WTC11 (cell line): ENCODE measurements around the gene WDR46. TPM values are rescaled to one million over a fixed set of nuclear protein-coding genes. Genes with fewer than 3 reads are reported as not detected.
A peak's percentile ranks its signal among the peaks of the same experiment; 100 is the strongest.

Experiments used
- ATAC-seq: fragments of 200-7000 bp; cut with Tn5 transposase; 2 replicates; pipeline ENCODE4 v1.10.0; 2021; ENCODE audit warnings: mild to moderate bottlenecking, moderate library complexity
- CTCF ChIA-PET: fragments of 300-600 bp; sonication (Branson Sonifier 250); formaldehyde crosslinking; loops from one replicate; lab custom pipeline; 2021; ENCODE audit warnings: antibody characterized with exemption; lab: Charles Lee
- POLR2A ChIA-PET: fragments of 350-600 bp; sonication (Branson Sonifier 250); formaldehyde crosslinking; loops from one replicate; lab custom pipeline; 2021; ENCODE audit warnings: antibody characterized with exemption; lab: Charles Lee
- DNase-seq: peaks from one replicate; pipeline ENCODE4 v3.0.0; 2021; ENCODE audit warnings: low spot score
- H3K27ac Mint-ChIP-seq: 2 replicates; pipeline ENCODE4 v1.8.0; 2021; ENCODE audit warnings: mixed read lengths
- H3K27me3 Mint-ChIP-seq: 2 replicates; pipeline ENCODE4 v1.8.0; 2021; ENCODE audit warnings: low read depth, mild to moderate bottlenecking, moderate library complexity, mixed read lengths
- H3K36me3 Mint-ChIP-seq: 2 replicates; pipeline ENCODE4 v1.8.0; 2021; ENCODE audit warnings: mixed read lengths
- H3K4me1 Mint-ChIP-seq: 2 replicates; pipeline ENCODE4 v1.8.0; 2022; ENCODE audit warnings: mixed read lengths
- H3K4me3 Mint-ChIP-seq: 2 replicates; pipeline ENCODE4 v1.8.0; 2021; ENCODE audit warnings: mild to moderate bottlenecking, moderate library complexity, mixed read lengths
- H3K9me3 Mint-ChIP-seq: 2 replicates; pipeline ENCODE4 v1.8.0; 2021; ENCODE audit warnings: mixed read lengths
- CBFB ChIP-seq: sonication (generic); formaldehyde crosslinking; IDR thresholded peaks from 2 replicates; pipeline ENCODE4 v1.8.1; 2022; ENCODE audit warnings: mild to moderate bottlenecking, low read depth, missing genetic modification reagents
- CREM ChIP-seq: sonication (generic); formaldehyde crosslinking; IDR thresholded peaks from 2 replicates; pipeline ENCODE4 v1.8.1; 2022; ENCODE audit warnings: mild to moderate bottlenecking, missing genetic modification reagents, moderate library complexity
- EMX1 ChIP-seq: fragments of 250-450 bp; sonication (Bioruptor Pico); IDR thresholded peaks from 2 replicates; pipeline ENCODE4 v1.8.0; 2021; ENCODE audit warnings: mild to moderate bottlenecking
- ESRRA ChIP-seq: sonication (generic); formaldehyde crosslinking; IDR thresholded peaks from 2 replicates; pipeline ENCODE4 v1.8.1; 2022; ENCODE audit warnings: mild to moderate bottlenecking, missing genetic modification reagents, borderline replicate concordance
- MYBL2 ChIP-seq: sonication (generic); formaldehyde crosslinking; IDR thresholded peaks from 2 replicates; pipeline ENCODE4 v1.8.1; 2023; ENCODE audit warnings: mild to moderate bottlenecking, moderate library complexity, missing genetic modification reagents
- NFE2L1 ChIP-seq: sonication (generic); formaldehyde crosslinking; IDR thresholded peaks from 2 replicates; pipeline ENCODE4 v1.8.1; 2023; ENCODE audit warnings: missing genetic modification reagents
- NFYB ChIP-seq: sonication (generic); formaldehyde crosslinking; conservative IDR thresholded peaks from 2 replicates; pipeline ENCODE4 v1.8.0; 2022; ENCODE audit warnings: low read depth, missing genetic modification reagents
- NR2C2 ChIP-seq: sonication (generic); formaldehyde crosslinking; IDR thresholded peaks from 2 replicates; pipeline ENCODE4 v1.8.0; 2022; ENCODE audit warnings: mild to moderate bottlenecking, missing genetic modification reagents
- NR3C1 ChIP-seq: sonication (generic); formaldehyde crosslinking; conservative IDR thresholded peaks from 2 replicates; pipeline ENCODE4 v1.8.1; 2023; ENCODE audit warnings: low read depth, mild to moderate bottlenecking, missing genetic modification reagents
- SMAD4 ChIP-seq: sonication (generic); formaldehyde crosslinking; IDR thresholded peaks from 2 replicates; pipeline ENCODE4 v1.8.0; 2022; ENCODE audit warnings: mild to moderate bottlenecking, missing genetic modification reagents
- TEAD4 ChIP-seq: sonication (generic); formaldehyde crosslinking; IDR thresholded peaks from 2 replicates; pipeline ENCODE4 v1.8.0; 2022; ENCODE audit warnings: mild to moderate bottlenecking, missing genetic modification reagents
- ZNF121 ChIP-seq: sonication (generic); formaldehyde crosslinking; IDR thresholded peaks from 2 replicates; pipeline ENCODE4 v1.8.0; 2023; ENCODE audit warnings: missing genetic modification reagents
- ZNF138 ChIP-seq: sonication (generic); formaldehyde crosslinking; conservative IDR thresholded peaks from 2 replicates; pipeline ENCODE4 v1.8.1; 2022; ENCODE audit warnings: mild to moderate bottlenecking, moderate library complexity, missing genetic modification reagents
- ZNF416 ChIP-seq: fragments of 250-450 bp; sonication (Bioruptor Pico); IDR thresholded peaks from 2 replicates; pipeline ENCODE4 v1.9.0; 2021; ENCODE audit warnings: mild to moderate bottlenecking, inconsistent platforms
- total RNA-seq: library from RNA; stranded (reverse); gene quantifications from 3 replicates; pipeline ENCODE4 v1.2.3, GENCODE V29; 2021
- TF ChIP-seq, protein P1 (sequence below): fragments of 250-450 bp; sonication (Bioruptor Pico); conservative IDR thresholded peaks from 2 replicates; pipeline ENCODE4 v1.9.0; 2021; ENCODE audit warnings: mild to moderate bottlenecking
- TF ChIP-seq, protein P2 (sequence below): sonication (generic); formaldehyde crosslinking; IDR thresholded peaks from 2 replicates; pipeline ENCODE4 v1.8.0; 2022; ENCODE audit warnings: mild to moderate bottlenecking, missing genetic modification reagents
- TF ChIP-seq, protein P3 (sequence below): sonication (generic); formaldehyde crosslinking; IDR thresholded peaks from 2 replicates; pipeline ENCODE4 v1.8.1; 2023; ENCODE audit warnings: mild to moderate bottlenecking, missing genetic modification reagents, moderate library complexity
- TF ChIP-seq, protein P4 (sequence below): sonication (generic); formaldehyde crosslinking; IDR thresholded peaks from 2 replicates; pipeline ENCODE4 v1.8.1; 2023; ENCODE audit warnings: mild to moderate bottlenecking, missing genetic modification reagents, moderate library complexity
- TF ChIP-seq, protein P5 (sequence below): sonication (generic); formaldehyde crosslinking; IDR thresholded peaks from 2 replicates; pipeline ENCODE4 v1.8.0; 2022; ENCODE audit warnings: mild to moderate bottlenecking, missing genetic modification reagents
- TF ChIP-seq, protein P6 (sequence below): sonication (generic); formaldehyde crosslinking; IDR thresholded peaks from 2 replicates; pipeline ENCODE4 v1.8.1; 2022; ENCODE audit warnings: mild to moderate bottlenecking, moderate library complexity, missing genetic modification reagents
- TF ChIP-seq, protein P7 (sequence below): sonication (generic); formaldehyde crosslinking; IDR thresholded peaks from 2 replicates; pipeline ENCODE4 v1.8.1; 2023; ENCODE audit warnings: mild to moderate bottlenecking, missing genetic modification reagents, borderline replicate concordance

WDR46 gene
- total RNA-seq, 1 experiment from 2014 or later = 94.5 TPM

DNA sequence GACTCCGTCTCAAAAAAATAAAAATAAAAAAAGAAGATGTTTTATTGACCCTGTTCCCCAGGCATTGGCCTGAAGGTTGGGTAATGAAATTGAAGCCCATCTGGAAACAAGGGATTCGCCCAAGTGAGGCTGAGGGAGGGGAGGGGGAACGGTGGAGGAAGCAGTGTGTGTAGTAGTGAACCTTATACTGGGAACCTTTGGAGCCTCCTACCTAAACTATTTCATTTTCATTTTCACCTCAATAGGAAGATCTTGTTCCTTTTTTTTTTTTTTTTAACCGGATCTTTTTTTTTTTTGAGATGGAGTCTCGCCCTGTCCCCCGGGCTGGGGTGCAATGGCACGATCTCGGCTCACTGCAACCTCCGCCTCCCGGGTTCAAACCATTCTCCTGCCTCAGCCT lies 41.7 kb upstream of the WDR46 start:
- no peak for DNase-seq
- Mint-ChIP-seq H3K27me3 (peaks cover 3% of the 10 kb centered on the region; the same call in 1 of the 2 replicates), H3K27ac (no peak overlapping the region)
- POLR2A ChIA-PET = no interaction called here
- TF ChIP-seq ESRRA (no peak), ZNF121 (CRISPR knock-in tag) (no peak), SMAD4 (CRISPR knock-in tag) (no peak), ZNF138 (CRISPR knock-in tag) (no peak), EMX1 (CRISPR knock-in tag) (no peak)
- TF ChIP-seq, protein P1, sequence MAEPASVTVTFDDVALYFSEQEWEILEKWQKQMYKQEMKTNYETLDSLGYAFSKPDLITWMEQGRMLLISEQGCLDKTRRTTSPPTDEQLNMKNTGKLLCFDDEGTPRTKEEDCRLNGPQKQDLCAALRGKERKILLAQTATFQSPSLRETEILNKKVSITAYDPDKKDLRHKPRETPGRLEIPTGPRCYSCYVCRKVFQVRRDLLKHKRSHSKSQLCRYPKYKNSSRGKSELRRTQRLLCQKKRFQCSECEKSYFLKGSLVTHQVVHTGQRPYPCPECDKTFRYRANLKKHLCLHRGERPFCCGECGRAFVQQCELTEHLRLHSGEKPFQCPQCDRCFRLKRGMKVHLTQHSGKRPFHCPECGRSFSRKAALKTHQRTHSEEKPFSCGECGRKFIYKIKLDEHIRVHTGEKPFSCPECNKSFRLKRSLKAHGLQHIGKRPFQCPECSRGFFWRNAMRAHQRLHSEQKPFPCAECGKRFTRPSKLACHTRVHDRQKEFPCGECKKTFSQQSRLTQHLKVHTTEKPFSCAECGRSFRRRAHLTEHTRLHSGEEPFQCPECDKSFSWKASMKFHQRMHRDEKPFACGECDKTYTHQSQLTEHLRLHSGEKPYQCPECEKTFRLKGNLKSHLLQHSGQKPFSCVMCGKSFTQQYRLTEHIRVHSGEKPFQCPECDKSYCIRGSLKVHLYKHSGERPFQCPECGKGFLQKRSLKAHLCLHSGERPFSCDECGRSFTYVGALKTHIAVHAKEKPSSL (CRISPR knock-in tag) = no peak
- TF ChIP-seq, protein P2, sequence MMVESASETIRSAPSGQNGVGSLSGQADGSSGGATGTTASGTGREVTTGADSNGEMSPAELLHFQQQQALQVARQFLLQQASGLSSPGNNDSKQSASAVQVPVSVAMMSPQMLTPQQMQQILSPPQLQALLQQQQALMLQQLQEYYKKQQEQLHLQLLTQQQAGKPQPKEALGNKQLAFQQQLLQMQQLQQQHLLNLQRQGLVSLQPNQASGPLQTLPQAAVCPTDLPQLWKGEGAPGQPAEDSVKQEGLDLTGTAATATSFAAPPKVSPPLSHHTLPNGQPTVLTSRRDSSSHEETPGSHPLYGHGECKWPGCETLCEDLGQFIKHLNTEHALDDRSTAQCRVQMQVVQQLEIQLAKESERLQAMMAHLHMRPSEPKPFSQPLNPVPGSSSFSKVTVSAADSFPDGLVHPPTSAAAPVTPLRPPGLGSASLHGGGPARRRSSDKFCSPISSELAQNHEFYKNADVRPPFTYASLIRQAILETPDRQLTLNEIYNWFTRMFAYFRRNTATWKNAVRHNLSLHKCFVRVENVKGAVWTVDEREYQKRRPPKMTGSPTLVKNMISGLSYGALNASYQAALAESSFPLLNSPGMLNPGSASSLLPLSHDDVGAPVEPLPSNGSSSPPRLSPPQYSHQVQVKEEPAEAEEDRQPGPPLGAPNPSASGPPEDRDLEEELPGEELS (CRISPR knock-in tag) = no peak
- TF ChIP-seq, protein P3, sequence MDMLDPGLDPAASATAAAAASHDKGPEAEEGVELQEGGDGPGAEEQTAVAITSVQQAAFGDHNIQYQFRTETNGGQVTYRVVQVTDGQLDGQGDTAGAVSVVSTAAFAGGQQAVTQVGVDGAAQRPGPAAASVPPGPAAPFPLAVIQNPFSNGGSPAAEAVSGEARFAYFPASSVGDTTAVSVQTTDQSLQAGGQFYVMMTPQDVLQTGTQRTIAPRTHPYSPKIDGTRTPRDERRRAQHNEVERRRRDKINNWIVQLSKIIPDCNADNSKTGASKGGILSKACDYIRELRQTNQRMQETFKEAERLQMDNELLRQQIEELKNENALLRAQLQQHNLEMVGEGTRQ (CRISPR knock-in tag) = no peak
- TF ChIP-seq, protein P4, sequence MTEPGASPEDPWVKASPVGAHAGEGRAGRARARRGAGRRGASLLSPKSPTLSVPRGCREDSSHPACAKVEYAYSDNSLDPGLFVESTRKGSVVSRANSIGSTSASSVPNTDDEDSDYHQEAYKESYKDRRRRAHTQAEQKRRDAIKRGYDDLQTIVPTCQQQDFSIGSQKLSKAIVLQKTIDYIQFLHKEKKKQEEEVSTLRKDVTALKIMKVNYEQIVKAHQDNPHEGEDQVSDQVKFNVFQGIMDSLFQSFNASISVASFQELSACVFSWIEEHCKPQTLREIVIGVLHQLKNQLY (CRISPR knock-in tag) = no peak
- TF ChIP-seq, protein P5, sequence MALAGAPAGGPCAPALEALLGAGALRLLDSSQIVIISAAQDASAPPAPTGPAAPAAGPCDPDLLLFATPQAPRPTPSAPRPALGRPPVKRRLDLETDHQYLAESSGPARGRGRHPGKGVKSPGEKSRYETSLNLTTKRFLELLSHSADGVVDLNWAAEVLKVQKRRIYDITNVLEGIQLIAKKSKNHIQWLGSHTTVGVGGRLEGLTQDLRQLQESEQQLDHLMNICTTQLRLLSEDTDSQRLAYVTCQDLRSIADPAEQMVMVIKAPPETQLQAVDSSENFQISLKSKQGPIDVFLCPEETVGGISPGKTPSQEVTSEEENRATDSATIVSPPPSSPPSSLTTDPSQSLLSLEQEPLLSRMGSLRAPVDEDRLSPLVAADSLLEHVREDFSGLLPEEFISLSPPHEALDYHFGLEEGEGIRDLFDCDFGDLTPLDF (CRISPR knock-in tag) = no peak
- TF ChIP-seq, protein P6, sequence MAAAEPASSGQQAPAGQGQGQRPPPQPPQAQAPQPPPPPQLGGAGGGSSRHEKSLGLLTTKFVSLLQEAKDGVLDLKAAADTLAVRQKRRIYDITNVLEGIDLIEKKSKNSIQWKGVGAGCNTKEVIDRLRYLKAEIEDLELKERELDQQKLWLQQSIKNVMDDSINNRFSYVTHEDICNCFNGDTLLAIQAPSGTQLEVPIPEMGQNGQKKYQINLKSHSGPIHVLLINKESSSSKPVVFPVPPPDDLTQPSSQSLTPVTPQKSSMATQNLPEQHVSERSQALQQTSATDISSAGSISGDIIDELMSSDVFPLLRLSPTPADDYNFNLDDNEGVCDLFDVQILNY (CRISPR knock-in tag) = no peak
- TF ChIP-seq, all 79 proteins: peak for 0
- H3K36me3 Mint-ChIP-seq = no peaks in the 10 kb centered on the region
- H3K4me3 Mint-ChIP-seq = no peak overlapping the region
- no peaks in the 10 kb centered on the region for H3K4me1 Mint-ChIP-seq
- no peaks in the 10 kb centered on the region for H3K9me3 Mint-ChIP-seq
- no peak for ATAC-seq
- CTCF ChIA-PET = no interaction called here

DNA sequence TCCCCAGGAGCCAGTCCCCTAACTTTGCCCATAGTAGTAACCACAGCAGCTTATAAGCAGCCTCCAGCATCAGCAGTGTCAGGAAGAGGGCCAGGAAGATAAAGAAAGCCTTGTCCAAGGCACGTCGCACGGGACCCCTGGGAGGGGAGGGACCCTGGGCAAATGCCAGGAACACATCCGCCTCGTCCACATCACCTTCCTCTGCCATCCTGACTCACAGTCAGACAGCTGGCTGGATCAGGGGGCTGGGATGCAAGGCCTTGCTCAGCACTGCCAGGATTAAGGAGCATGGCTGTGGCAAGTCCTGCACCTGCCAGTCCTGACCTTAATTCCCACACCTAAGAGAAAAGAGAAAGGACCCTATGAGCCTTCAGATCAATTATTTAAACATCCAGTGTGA lies 40.0 kb upstream of the WDR46 start:
- H3K27me3 Mint-ChIP-seq = peaks cover 3% of the 10 kb centered on the region; the same call in 1 of the 2 replicates
- no peak overlapping the region for H3K4me3 Mint-ChIP-seq
- H3K9me3 Mint-ChIP-seq = no peaks in the 10 kb centered on the region
- peaks cover 5% of the 10 kb centered on the region for H3K4me1 Mint-ChIP-seq
- H3K27ac Mint-ChIP-seq = no peak overlapping the region; the same call in 1 of the 2 replicates
- ChIA-PET POLR2A (no interaction called here), CTCF (interaction anchor here (0.7 to 1.3 kb wide), 3 partner anchors 11 to 62 kb away, joined by 3 to 4 read pairs (median 3); partner anchors contain the start of gene ZBTB22)
- DNase-seq (no peak), ATAC-seq (no peak)
- H3K36me3 Mint-ChIP-seq = no peaks in the 10 kb centered on the region
- TF ChIP-seq NR2C2 = no peak

DNA sequence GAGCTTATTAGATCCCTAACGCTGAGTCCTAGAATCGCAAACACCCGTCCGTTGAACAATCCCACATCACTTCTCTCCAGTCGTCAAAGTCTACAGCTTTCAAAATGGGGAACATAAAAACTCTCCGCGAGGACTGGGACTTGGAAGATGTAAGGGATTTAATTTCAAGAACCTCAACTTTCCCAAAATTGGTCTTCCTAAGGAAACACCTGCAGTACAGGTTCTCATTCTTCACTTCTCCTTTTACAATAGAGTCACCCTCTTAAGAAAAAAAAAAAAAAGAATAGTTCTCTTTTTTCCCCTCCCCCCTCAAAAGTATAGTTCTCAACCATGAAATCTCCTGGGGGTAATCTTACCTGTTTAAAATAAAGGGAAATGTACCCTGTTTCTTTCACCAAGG lies 35.1 kb upstream of the WDR46 start:
- peaks cover 45% of the 10 kb centered on the region for H3K4me1 Mint-ChIP-seq
- H3K9me3 Mint-ChIP-seq = no peaks in the 10 kb centered on the region
- DNase-seq = no peak
- no peak for ATAC-seq
- ChIA-PET POLR2A (interaction anchor here (0.7 to 0.9 kb wide), 3 partner anchors 27 to 272 kb away, joined by 3 to 11 read pairs (median 3); no protein-coding TSS in a partner anchor), CTCF (interaction anchor here (0.6 kb wide), 1 partner anchor 23 kb away, joined by 3 read pairs; no protein-coding TSS in a partner anchor)
- no peaks in the 10 kb centered on the region for H3K27me3 Mint-ChIP-seq
- H3K4me3 Mint-ChIP-seq = peak overlapping the region; percentile 91
- H3K36me3 Mint-ChIP-seq = peaks cover 16% of the 10 kb centered on the region
- no peak overlapping the region for H3K27ac Mint-ChIP-seq
- TF ChIP-seq MYBL2 (CRISPR knock-in tag) = no peak
- TF ChIP-seq CBFB = no peak
- TF ChIP-seq NFYB (CRISPR knock-in tag) = no peak
- TF ChIP-seq, protein P7, sequence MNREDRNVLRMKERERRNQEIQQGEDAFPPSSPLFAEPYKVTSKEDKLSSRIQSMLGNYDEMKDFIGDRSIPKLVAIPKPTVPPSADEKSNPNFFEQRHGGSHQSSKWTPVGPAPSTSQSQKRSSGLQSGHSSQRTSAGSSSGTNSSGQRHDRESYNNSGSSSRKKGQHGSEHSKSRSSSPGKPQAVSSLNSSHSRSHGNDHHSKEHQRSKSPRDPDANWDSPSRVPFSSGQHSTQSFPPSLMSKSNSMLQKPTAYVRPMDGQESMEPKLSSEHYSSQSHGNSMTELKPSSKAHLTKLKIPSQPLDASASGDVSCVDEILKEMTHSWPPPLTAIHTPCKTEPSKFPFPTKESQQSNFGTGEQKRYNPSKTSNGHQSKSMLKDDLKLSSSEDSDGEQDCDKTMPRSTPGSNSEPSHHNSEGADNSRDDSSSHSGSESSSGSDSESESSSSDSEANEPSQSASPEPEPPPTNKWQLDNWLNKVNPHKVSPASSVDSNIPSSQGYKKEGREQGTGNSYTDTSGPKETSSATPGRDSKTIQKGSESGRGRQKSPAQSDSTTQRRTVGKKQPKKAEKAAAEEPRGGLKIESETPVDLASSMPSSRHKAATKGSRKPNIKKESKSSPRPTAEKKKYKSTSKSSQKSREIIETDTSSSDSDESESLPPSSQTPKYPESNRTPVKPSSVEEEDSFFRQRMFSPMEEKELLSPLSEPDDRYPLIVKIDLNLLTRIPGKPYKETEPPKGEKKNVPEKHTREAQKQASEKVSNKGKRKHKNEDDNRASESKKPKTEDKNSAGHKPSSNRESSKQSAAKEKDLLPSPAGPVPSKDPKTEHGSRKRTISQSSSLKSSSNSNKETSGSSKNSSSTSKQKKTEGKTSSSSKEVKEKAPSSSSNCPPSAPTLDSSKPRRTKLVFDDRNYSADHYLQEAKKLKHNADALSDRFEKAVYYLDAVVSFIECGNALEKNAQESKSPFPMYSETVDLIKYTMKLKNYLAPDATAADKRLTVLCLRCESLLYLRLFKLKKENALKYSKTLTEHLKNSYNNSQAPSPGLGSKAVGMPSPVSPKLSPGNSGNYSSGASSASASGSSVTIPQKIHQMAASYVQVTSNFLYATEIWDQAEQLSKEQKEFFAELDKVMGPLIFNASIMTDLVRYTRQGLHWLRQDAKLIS (CRISPR knock-in tag) = no peak
- TF ChIP-seq CREM (CRISPR knock-in tag) = no peak
- TF ChIP-seq ZNF416 = no peak
- no peak for TF ChIP-seq NR3C1 (CRISPR knock-in tag)
- no peak for TF ChIP-seq NFE2L1 (CRISPR knock-in tag)
- TF ChIP-seq TEAD4 (CRISPR knock-in tag) = no peak
